ENCODE data around the gene AHRR.
"Not testable (repeated sequence)": the region's sequence is repeated elsewhere in the genome, so short reads cannot be mapped to it uniquely, and the experiment has no call there.

Gene AHRR

GRCh38 chr5:464446-464842 is 142.9 kb downstream of the AHRR start:
- DNase-seq: no peak

- no peak for DNase-seq
Measured at GRCh38 chr5:464843-465590, 143.5 kb downstream of the AHRR start.

- no peak for DNase-seq
Measured at GRCh38 chr5:465591-466403, 144.3 kb downstream of the AHRR start.

GRCh38 chr5:466661-467310 is 145.3 kb downstream of the AHRR start:
- no peak for DNase-seq

DNA sequence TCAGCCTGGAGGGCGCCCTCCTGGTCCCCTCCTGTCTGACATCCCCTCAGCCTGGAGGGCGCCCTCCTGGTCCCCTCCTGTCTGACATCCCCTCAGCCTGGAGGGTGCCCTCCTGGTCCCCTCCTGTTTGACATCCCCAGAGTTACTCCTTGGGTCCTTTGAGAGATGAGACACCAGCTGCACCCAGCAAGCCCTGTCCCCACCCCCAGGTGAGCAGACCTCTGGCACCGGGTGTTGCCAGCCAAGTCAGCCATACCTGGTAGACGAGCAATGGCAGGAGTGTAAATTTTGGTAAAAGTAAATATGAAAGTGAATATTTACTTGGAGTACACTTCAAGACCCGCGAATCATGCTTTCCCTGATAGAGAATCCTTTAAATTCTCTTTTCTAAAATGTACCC is 146.9 kb downstream of the AHRR start:
- no peak for DNase-seq

GRCh38 chr5:469752-470483 is 148.4 kb downstream of the AHRR start:
- DNase-seq: no peak

DNA sequence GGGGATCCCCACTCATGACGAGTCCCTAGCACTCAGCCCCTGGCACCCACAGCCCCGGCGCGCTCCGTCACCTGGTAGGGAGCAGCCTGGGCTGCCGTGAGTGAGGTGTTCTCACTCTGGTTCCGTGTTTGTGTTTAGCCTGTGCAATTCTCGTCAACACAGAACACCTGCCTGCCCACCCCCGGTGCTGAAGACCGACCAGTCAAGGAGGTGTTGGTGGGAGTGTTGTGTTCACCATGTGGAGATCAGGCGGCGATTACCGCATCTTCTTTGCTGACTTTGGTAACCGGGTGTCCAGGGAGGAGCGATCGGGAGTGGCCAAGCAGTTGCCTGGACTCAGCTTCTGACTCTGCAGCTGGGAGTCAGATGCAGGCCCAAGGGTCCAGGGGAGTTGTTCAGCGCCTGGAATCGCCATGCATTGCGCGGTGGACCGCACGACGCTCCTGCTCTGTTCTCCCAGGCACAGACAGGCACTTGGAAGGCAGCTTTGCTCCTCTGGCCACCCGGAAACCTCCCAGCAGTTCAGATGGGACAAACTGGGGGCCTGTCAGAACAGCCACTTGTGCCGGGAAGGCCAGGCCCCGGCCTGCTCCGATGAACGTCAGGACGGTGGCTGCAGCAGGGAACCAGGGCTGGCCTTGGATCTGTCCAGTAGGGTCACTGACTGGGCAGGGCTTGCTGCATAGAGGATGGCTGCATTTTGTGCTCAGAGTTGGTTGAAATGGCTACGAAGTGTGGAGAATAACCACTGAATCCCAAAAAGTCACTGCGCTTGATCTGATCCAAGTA is 149.6 kb downstream of the AHRR start:
- no peak for DNase-seq

DNA sequence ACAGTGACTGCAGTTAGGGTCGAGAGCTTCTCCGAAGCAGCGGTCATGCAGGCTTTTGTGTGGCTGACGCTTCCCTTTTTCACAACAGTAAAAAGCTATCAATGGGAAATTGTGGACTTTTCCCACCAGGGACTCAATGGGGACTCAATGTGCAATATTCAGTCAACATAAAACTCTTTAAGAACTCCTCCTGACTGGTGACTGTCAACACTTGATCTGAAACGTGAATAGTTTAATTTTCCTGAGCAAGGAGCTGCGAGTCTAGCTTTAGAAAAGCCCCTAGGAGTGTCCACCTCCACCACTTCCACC is 150.2 kb downstream of the AHRR start:
- DNase-seq: peak in 1 of 2 experiments; percentile 11

DNA sequence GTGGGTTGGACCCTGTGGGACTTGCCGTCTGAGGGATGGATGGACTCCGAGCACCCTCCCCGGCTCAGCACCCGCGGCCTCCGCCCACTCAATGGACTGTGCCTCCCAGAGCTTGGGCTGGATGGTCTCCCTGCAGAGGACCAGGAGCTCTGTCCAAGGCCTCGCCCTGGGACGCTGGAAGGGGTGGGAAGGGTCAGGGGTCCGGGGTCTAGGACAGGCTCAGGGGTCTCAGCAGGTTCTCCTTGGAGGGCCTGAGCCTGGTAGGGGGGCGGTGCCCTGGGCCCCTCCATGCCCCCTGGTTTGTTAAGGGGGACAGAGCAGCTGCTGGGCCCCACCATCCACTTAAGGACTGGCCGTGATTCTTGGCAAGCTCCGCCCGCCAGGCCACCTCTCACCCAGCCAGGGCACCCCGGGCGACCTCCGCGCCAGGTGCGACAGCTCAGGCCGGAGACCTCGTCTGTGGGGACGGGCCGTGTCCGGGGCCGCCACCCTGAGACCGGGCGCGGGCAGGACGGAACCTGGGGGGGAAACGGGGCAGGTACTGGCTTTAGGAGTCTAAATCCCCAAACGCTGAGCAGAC is 150.7 kb downstream of the AHRR start:
- no peak for DNase-seq

GRCh38 chr5:472656-473550 is 151.4 kb downstream of the AHRR start:
- peak; percentile 63 to 79 for DNase-seq

DNA sequence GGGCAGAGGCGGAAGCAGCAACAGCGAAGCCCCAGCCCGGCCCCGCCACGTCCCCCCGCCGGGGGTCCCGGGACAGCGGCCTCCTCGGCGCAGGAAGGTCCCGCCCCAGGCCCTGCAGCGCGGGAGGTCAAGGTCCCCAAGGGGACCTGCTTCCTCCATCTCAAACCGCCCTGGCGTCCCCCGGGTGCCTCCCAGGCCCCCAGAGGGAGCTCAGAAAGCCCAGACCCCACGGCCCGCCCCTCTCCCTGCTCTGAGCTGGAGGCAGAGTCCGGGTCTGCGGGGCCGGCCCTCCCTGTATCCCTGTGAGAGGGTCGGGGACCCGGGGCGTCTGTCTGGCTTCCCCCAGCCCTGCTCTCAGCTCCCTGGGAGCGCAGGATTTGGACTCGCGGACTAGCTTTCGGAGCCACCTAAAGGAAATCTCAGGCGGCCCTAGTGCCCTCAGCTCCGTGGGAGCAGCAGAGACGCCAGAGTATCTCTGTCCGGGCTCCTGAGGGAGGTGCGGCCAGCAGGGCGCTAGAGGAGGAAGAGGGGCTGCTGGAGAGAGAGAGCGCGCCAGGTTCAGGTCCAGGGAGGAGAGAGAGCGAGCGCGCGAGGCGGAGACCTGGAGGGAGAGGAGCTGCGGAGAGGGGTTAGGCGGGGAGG is 152.2 kb downstream of the AHRR start:
- DNase-seq: peak in 1 of 2 experiments; percentile 12

GRCh38 chr5:474232-474839 is 152.8 kb downstream of the AHRR start:
- DNase-seq: not testable (repeated sequence)

DNA sequence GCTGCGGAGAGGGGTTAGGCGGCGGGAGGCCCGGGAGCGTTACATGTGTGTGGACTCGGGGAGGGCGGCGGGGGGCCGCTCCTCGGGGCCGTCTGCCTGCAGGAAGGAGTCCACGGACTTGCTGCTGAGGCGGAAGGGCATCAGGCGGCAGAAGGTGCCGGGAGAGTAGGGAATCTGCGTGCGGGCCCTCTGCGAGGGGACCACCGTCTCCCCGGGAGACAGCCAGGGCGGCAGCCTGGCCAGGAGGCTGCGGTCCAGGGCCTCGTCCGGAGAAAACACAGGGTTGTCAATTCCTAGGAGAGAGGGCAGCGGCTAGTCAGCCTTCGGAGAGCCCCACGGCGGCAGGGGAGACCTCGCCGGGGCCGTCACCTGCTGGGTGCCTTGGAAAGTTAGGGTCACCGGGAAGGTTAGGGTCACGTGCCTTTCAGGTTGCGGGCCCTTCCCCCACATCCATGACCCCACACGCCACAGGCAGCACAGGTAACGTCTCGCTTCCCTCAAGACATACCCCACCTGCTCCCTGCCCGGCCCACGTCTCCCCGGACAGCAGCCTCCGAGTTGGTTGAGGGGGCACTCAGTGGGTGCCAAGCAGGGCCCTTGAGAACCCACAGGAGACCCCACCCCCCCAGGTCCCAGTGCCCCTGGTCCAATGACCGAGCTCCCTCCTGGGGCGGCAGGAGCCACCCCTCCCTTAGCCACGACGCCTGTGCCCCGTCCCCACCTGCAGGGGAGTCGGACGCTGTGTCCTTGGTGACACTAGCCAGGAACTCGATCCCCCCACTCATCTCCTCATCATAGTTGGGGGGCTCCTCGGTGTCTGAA is 153.5 kb downstream of the AHRR start:
- DNase-seq: no peak

- no peak for DNase-seq
Measured at GRCh38 chr5:475704-476101, 154.2 kb downstream of the AHRR start.

DNA sequence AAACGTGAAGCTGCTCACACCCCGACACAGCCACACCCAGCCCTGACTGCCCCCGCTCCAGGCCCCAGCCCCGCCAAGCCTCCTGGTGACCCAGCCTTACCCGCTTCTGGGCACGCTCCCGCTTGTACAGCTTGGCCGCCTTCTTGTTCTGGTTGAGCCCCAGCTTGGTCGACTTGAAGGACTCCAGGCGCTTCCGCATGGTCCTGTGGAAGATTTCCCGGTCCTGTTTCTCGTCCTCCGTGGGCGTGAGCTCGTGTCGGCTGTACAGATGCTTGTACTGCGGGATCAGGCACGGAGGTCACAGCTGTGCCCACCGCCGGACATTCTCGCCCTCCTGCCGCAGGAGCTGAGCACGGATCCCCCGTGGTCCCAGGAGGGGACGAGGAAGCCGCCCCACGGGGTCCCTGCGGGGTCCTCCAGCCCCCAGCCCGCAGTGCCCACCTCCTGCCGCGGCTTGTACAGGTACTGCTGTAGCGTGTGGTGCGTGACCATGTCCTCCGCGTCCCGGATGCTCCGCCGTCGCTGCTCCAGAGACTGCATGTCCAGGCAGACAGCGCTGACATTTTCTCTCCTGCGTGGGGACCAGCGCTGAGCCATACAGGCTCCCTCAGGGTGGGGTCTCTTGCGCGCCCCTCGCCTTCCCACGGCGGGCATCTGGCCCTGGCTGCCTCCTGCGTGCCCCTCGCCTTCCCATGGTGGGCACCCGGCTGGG is 154.7 kb downstream of the AHRR start:
- DNase-seq: no peak

DNA sequence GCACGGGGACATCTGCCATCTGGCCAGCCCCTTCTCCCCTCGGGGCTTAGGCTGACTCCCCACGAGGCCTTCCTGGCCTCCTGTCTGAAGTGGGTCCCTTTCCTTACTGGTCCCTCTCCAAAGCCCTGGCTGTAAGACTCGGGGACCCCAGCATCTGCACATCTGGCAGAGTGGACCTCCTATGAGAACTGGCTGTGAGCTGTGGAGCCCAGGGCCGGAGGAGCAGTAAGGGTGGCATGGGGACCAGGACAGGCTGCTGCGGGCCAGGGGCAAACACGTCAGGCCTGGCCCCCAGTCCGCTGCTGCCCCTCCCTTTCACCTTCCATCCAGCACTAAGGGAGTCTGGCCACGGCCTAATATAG is 155.3 kb downstream of the AHRR start:
- DNase-seq: no peak

- no peak for DNase-seq
Measured at GRCh38 chr5:477247-477646, 155.7 kb downstream of the AHRR start.

- no peak for DNase-seq
Measured at GRCh38 chr5:477871-478270, 156.4 kb downstream of the AHRR start.
